GM18505 (cell line): ENCODE measurements around the gene RTP3.
"Not testable (repeated sequence)": the region's sequence is repeated elsewhere in the genome, so short reads cannot be mapped to it uniquely, and the experiment has no call there.

ENCODE experiments used
- ATAC-seq: cut with Tn5 transposase; IDR thresholded peaks from one replicate; pipeline ENCODE4 v1.9.1; 2021; ENCODE audit not compliant: unreplicated experiment
- POLR2A ChIP-seq: IDR thresholded peaks from 4 replicates; pipeline ENCODE4 v1.6.1; 2011; ENCODE audit warnings: borderline replicate concordance; ENCODE audit not compliant: insufficient read depth, insufficient read length; ENCODE audit errors: extremely low read depth

The RTP3 gene

GRCh38 chr3:46506526-46506925 is 8.8 kb downstream of the RTP3 start:
- TF ChIP-seq POLR2A, result no peak
- ATAC-seq, result no peak

GRCh38 chr3:46508850-46509591 is 11.2 kb downstream of the RTP3 start:
- TF ChIP-seq POLR2A, result no peak
- no peak for ATAC-seq

GRCh38 chr3:46509661-46510187 is 11.9 kb downstream of the RTP3 start:
- TF ChIP-seq POLR2A, result no peak
- ATAC-seq, result no peak

- ATAC-seq, result no peak
- no peak for TF ChIP-seq POLR2A
These were observed 14.5 kb downstream of the RTP3 start for GRCh38 chr3:46512191-46512749.

- ATAC-seq, result no peak
- TF ChIP-seq POLR2A, result no peak
These were observed 18.7 kb downstream of the RTP3 start for GRCh38 chr3:46516521-46516920.

GRCh38 chr3:46517016-46517783 is 19.4 kb downstream of the RTP3 start:
- TF ChIP-seq POLR2A, result no peak
- ATAC-seq, result no peak

GRCh38 chr3:46517784-46518181 is 20.0 kb downstream of the RTP3 start:
- TF ChIP-seq POLR2A, result no peak
- ATAC-seq, result no peak

GRCh38 chr3:46519952-46520351 is 22.2 kb downstream of the RTP3 start:
- no peak for TF ChIP-seq POLR2A
- ATAC-seq, result no peak

- ATAC-seq, result no peak
- TF ChIP-seq POLR2A, result no peak
These were observed 22.8 kb downstream of the RTP3 start for GRCh38 chr3:46520531-46520930.

GRCh38 chr3:46521096-46521495 is 23.3 kb downstream of the RTP3 start:
- no peak for ATAC-seq
- TF ChIP-seq POLR2A, result no peak

- ATAC-seq, result not testable (repeated sequence)
These were observed 24.4 kb downstream of the RTP3 start for GRCh38 chr3:46522201-46522600.

GRCh38 chr3:46523556-46523955 is 25.8 kb downstream of the RTP3 start:
- TF ChIP-seq POLR2A, result no peak
- ATAC-seq, result no peak

GRCh38 chr3:46524008-46524407 is 26.2 kb downstream of the RTP3 start:
- no peak for TF ChIP-seq POLR2A
- ATAC-seq, result no peak

GRCh38 chr3:46524832-46525231 is 27.1 kb downstream of the RTP3 start:
- no peak for TF ChIP-seq POLR2A
- ATAC-seq, result no peak
